Adrenal gland (tissue), 5 donors: ENCODE data around the gene TFEB.

ENCODE experiments used
- CTCF ChIP-seq, 6 experiments: fragments of 450-650 bp in 4 of 6; fragments of 200-600 bp in 2 of 6; sonication (generic) in 1 of 6; IDR thresholded peaks; 1 replicate in 5 of 6; 2 replicates in 1 of 6; pipeline versions ENCODE4 v1.5.1 to v1.8.0; 2016 to 2021; ENCODE audit warnings: antibody characterized with exemption in 6 of 6, mild to moderate bottlenecking in 2 of 6, moderate library complexity in 1 of 6
- POLR2A ChIP-seq, 2 donors: fragments of 450-650 bp; IDR thresholded peaks; one replicate each; pipeline ENCODE4 v1.6.1; 2017; ENCODE audit warnings: antibody characterized with exemption in 2 of 2, mild to moderate bottlenecking in 2 of 2, moderate library complexity in 1 of 2
- donor health status: DM: no; HTN: no; CAD: no.

- TF ChIP-seq CTCF (IDR thresholded peaks at IDR 0.05) (no peak), POLR2A (IDR thresholded peaks at IDR 0.05) (no peak)
Measured at GRCh38 chr6:41713650-41714291, 21.6 kb downstream of the TFEB start.
